Gastroesophageal sphincter (tissue), 4 donors: ENCODE measurements around the gene NKD1. TPM values are rescaled to one million over a fixed set of nuclear protein-coding genes. Genes with fewer than 3 reads are reported as not detected.
"Not testable (repeated sequence)": the region's sequence is repeated elsewhere in the genome, so short reads cannot be mapped to it uniquely, and the experiment has no call there.

Experiments used
- ATAC-seq: fragments of 150-250 bp; one replicate; pipeline ENCODE4 v1.9.1; 2016; ENCODE audit warnings: mild to moderate bottlenecking, moderate library complexity
- H3K27ac ChIP-seq, 4 donors: fragments of 200-600 bp; sonication (generic) in 3 of 4; 1 replicate in 3 of 4; 2 replicates in 1 of 4; pipeline ENCODE4 v1.5.1; 2016 to 2019
- H3K27me3 ChIP-seq: fragments of 200-600 bp; sonication (generic); one replicate; pipeline ENCODE4 v1.5.1; 2019
- H3K36me3 ChIP-seq, 2 donors: fragments of 200-600 bp; sonication (generic); one replicate each; pipeline ENCODE4 v1.5.1; 2019; ENCODE audit warnings: control low read depth in 1 of 2
- H3K4me1 ChIP-seq, 3 donors: fragments of 200-600 bp; sonication (generic); 1 replicate in 2 of 3; 2 replicates in 1 of 3; pipeline ENCODE4 v1.5.1; 2016 to 2019; ENCODE audit warnings: control low read depth in 2 of 3
- H3K4me3 ChIP-seq, 2 donors: fragments of 200-600 bp; sonication (generic); one replicate each; pipeline ENCODE4 v1.5.1; 2019; ENCODE audit warnings: mild to moderate bottlenecking in 1 of 2, moderate library complexity in 1 of 2
- H3K9me3 ChIP-seq, 3 donors: fragments of 200-600 bp; sonication (generic); one replicate each; pipeline ENCODE4 v1.5.1; 2017 to 2019; ENCODE audit warnings: control low read depth in 2 of 3
- EP300 ChIP-seq: sonication (generic); formaldehyde crosslinking; IDR thresholded peaks from one replicate; pipeline ENCODE4 v1.6.1; 2017; ENCODE audit warnings: antibody characterized with exemption, mild to moderate bottlenecking
- POLR2A ChIP-seq, 2 donors: fragments of 450-650 bp; IDR thresholded peaks; one replicate each; pipeline ENCODE4 v1.6.1; 2017; ENCODE audit warnings: antibody characterized with exemption in 2 of 2, mild to moderate bottlenecking in 2 of 2, moderate library complexity in 1 of 2
- POLR2AphosphoS5 ChIP-seq: sonication (generic); formaldehyde crosslinking; IDR thresholded peaks from one replicate; pipeline ENCODE4 v1.6.1; 2017; ENCODE audit warnings: antibody characterized with exemption
- WGBS, 2 donors: methylation state at CpG; one replicate each; pipeline ENCODE4 v1.1.5; 2018; ENCODE audit warnings: low coverage in 1 of 2; 5-methylcytosine and 5-hydroxymethylcytosine counted together
- total RNA-seq, 4 donors: library from RNA; depleted of rRNA; stranded (reverse); fragments of >200 nt; gene quantifications; one replicate each; pipeline ENCODE4 v1.1.0, GENCODE V29; 2016
- TF ChIP-seq, protein P1 (sequence below), 4 experiments: fragments of 200-600 bp in 2 of 4; fragments of 450-650 bp in 2 of 4; sonication (generic) in 1 of 4; IDR thresholded peaks; one replicate each; pipeline ENCODE4 v1.5.1; 2017 to 2019; ENCODE audit warnings: antibody characterized with exemption in 4 of 4, mild to moderate bottlenecking in 2 of 4, moderate library complexity in 2 of 4

NKD1 gene
- total RNA-seq, 4 donors from 2014 or later = 27.7 to 69.2 (median 48.7) TPM

DNA sequence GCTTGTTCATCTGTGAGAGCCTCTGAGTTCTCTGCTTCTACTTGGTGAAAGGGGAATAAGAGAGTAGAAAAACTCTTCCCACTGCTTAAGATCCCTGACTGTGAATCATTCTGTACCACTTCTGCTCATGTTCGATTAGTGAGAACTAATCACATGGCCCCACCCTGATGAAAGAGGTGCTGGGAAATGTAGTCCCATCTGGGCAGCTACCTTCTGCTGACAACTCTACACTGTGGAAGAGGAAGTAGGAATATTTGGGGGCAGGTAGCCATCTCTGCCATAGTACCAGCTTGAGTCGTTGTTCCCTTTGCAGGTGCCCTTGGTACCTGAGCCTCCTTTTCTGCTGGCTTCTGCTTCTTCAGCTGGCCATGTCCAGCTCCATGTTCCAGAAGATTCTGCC lies 29.9 kb downstream of the NKD1 start:
- no peaks in the 10 kb centered on the region for H3K27me3 ChIP-seq
- peaks cover 13 to 67% (median 37%) of the 10 kb centered on the region in 3 donors for H3K4me1 ChIP-seq
- no peaks in the 10 kb centered on the region for H3K9me3 ChIP-seq
- no peak overlapping the region for H3K27ac ChIP-seq
- TF ChIP-seq POLR2AphosphoS5 (no peak), POLR2A (IDR thresholded peaks at IDR 0.05) (no peak), EP300 (no peak)
- TF ChIP-seq, protein P1, sequence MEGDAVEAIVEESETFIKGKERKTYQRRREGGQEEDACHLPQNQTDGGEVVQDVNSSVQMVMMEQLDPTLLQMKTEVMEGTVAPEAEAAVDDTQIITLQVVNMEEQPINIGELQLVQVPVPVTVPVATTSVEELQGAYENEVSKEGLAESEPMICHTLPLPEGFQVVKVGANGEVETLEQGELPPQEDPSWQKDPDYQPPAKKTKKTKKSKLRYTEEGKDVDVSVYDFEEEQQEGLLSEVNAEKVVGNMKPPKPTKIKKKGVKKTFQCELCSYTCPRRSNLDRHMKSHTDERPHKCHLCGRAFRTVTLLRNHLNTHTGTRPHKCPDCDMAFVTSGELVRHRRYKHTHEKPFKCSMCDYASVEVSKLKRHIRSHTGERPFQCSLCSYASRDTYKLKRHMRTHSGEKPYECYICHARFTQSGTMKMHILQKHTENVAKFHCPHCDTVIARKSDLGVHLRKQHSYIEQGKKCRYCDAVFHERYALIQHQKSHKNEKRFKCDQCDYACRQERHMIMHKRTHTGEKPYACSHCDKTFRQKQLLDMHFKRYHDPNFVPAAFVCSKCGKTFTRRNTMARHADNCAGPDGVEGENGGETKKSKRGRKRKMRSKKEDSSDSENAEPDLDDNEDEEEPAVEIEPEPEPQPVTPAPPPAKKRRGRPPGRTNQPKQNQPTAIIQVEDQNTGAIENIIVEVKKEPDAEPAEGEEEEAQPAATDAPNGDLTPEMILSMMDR (IDR thresholded peaks at IDR 0.05) = no peak
- no peak for ATAC-seq
- 56 to 64% methylated on average over 2 of the region's 2 CpGs for WGBS, 2 donors
- H3K4me3 ChIP-seq = no peak overlapping the region
- peaks cover 0 to 10% of the 10 kb centered on the region in 2 donors for H3K36me3 ChIP-seq

DNA sequence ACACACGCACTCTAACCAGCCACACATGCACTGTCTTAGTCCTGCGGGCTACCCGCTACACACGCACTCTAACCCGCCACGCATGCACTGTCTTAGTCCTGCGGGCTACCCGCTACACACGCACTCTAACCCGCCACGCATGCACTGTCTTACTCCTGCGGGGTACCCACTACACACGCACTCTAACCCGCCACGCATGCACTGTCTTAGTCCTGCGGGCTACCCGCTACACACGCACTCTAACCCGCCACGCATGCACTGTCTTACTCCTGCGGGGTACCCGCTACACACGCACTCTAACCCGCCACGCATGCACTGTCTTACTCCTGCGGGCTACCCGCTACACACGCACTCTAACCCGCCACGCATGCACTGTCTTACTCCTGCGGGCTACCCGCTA lies 31.2 kb downstream of the NKD1 start:
- ATAC-seq, H3K27ac ChIP-seq, H3K27me3 ChIP-seq, H3K4me3 ChIP-seq, H3K9me3 ChIP-seq: not testable (repeated sequence)
- peaks cover 0 to 10% of the 10 kb centered on the region in 2 donors for H3K36me3 ChIP-seq
- WGBS, 2 donors = 98% methylated on average over 8 to 27 of the region's 32 CpGs
- H3K4me1 ChIP-seq = peaks cover 13 to 67% (median 31%) of the 10 kb centered on the region in 3 donors

DNA sequence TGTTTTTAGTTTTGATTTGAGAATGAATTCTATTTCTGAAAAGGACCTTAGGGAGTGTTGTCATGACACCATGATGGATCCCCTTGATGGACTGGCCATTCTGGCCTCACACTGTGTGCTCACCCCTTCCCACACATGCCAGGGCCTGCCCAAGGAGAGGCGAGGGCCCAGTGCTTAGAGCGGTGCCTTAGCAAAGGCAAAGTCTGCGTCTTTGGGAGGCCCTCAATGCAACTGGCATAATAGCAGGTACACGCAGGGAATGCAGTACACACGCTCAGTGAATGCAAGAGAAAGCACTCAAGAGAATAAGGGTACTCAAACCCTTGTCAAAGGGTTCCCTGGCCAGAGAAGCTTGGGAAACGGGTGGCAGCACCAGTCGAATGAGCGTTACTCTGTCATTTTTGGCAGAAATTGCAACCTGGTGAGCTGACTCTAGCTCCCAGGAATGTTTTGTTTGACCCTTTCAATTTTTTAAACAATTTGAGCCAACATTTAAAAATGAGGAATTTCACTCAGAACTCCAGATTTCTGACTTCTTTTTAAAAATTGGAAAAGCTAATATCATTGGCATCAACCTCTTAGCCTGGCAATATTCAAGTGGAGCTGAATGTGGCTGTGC lies 32.1 kb downstream of the NKD1 start:
- Histone ChIP-seq H3K27ac (peak overlapping the region in 2 of 4 donors; percentile 17 to 88), H3K36me3 (peaks cover 0 to 10% of the 10 kb centered on the region in 2 donors), H3K4me1 (peaks cover 12 to 67% (median 31%) of the 10 kb centered on the region in 3 donors), H3K27me3 (no peaks in the 10 kb centered on the region), H3K9me3 (no peaks in the 10 kb centered on the region), H3K4me3 (no peak overlapping the region)
- ATAC-seq = no peak
- WGBS, 2 donors = 34% methylated on average over 3 of the region's 8 CpGs; no CpG with 5 or more reads in 1 of the 2 donors
- TF ChIP-seq, protein P1 (IDR thresholded peaks at IDR 0.05) = no peak
- no peak for TF ChIP-seq EP300
- TF ChIP-seq POLR2AphosphoS5 = no peak
- TF ChIP-seq POLR2A (IDR thresholded peaks at IDR 0.05) = no peak

DNA sequence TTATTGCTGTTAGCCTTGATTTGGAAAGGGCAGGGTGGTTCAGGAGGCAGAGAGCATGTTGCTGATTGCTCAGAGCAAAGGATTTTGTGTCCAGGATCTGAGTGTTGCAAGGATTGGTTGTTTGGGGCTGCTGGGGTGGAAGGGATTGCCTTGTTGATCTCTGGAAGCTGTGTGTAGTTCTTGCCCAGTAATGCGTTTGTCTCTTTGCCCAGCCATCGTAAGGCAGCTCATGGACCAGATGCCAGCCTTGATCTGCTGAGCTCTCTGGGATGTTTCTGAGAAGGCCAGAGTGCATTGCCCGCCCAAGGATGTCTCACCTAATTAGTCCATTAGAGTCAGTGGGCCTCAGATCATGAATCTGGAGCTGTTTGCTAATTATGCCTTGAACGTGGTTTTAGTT lies 33.6 kb downstream of the NKD1 start:
- H3K4me1 ChIP-seq = peaks cover 17 to 73% (median 32%) of the 10 kb centered on the region in 3 donors
- no peaks in the 10 kb centered on the region for H3K27me3 ChIP-seq
- 55% methylated on average over 2 of the region's 4 CpGs; no CpG with 5 or more reads in 1 of the 2 donors for WGBS, 2 donors
- H3K4me3 ChIP-seq = no peak overlapping the region
- TF ChIP-seq, protein P1 (IDR thresholded peaks at IDR 0.05) = no peak
- peak; percentile 71 for TF ChIP-seq POLR2AphosphoS5
- peak overlapping the region in 3 of 4 donors; percentile 60 to 88 (median 74) for H3K27ac ChIP-seq
- H3K36me3 ChIP-seq = peaks cover 0 to 10% of the 10 kb centered on the region in 2 donors
- peak; percentile 34 for ATAC-seq
- H3K9me3 ChIP-seq = no peaks in the 10 kb centered on the region

DNA sequence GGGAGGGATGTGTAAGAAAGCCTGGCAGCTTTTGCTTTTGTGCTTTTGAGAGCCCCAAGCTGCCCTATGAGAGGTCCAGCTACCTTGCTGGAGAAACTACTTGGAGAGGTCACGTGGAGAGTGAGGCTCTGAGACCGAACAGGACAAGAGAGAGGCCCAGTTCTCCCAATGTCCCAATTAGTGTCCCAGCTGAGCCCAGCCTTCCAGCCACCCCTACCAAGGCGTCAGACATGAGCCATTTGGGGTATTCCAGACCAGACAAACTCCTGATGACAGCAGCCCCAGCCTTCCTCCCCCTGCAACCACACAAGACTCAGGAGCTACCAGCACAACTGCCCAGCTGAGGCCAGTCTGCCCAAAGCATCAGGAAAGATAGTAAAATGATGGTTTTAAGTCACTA lies 35.0 kb downstream of the NKD1 start:
- Histone ChIP-seq H3K4me1 (peaks cover 17 to 83% (median 32%) of the 10 kb centered on the region in 3 donors), H3K27ac (peak overlapping the region in 3 of 4 donors; percentile 60 to 88 (median 86)), H3K27me3 (no peaks in the 10 kb centered on the region), H3K9me3 (no peaks in the 10 kb centered on the region), H3K4me3 (no peak overlapping the region), H3K36me3 (peaks cover 0 to 10% of the 10 kb centered on the region in 2 donors)
- 100% methylated on average over 2 of the region's 3 CpGs; no CpG with 5 or more reads in 1 of the 2 donors for WGBS, 2 donors
- ATAC-seq = no peak
- TF ChIP-seq, protein P1 (IDR thresholded peaks at IDR 0.05) = no peak
- TF ChIP-seq EP300 (no peak), POLR2A (IDR thresholded peaks at IDR 0.05) (no peak), POLR2AphosphoS5 (no peak)
